Inflammatory macrophage treated with lipopolysaccharide for 1 hour (primary cell): ENCODE measurements around the gene RASA2.
"Not testable (repeated sequence)": the region's sequence is repeated elsewhere in the genome, so short reads cannot be mapped to it uniquely, and the experiment has no call there.

ENCODE experiments used
- DNase-seq, 2 donors: peaks; one replicate each; pipeline ENCODE4 v3.0.0-alpha.2; 2020 to 2022

RASA2 gene

GRCh38 chr3:141602706-141603105 lies 115.9 kb downstream of the RASA2 start:
- no peak for DNase-seq

- DNase-seq: no peak
Observed at GRCh38 chr3:141603473-141604035, 116.7 kb downstream of the RASA2 start.

DNA sequence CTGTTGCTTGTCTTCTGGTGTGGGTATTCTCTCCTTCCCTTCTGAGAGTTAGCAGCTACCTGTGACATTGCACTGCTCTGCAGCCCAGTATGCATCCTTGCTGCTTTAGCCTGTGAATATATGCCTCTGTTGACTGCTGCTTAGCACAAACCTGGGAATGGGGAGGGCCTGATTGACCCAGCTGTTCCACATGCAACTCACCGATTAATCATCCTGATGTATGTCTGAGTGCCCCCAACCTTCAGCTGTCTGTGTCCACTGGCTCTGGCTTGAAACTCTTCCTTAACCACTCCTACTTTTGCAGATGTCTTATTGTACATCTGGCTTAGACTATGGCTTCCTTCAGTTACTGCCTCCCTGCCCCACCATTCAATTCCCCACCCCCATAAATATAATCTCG lies 119.1 kb downstream of the RASA2 start:
- no peak for DNase-seq

DNA sequence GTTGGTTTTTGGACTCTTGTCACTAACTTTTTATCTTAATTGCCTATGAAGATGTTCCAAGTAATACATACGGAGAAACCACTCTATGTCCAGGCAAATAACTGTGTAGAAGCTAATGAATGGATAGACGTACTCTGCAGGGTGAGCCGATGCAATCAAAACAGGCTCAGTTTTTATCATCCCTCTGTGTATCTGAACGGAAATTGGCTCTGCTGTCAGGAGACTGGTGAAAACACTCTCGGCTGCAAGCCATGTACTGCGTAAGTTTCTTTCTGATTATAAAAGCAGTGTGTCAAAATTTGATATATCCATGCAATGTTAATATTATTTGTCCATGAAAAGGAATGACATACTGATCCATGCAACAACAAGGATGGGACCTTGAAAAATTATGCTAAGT lies 121.6 kb downstream of the RASA2 start:
- no peak for DNase-seq

DNA sequence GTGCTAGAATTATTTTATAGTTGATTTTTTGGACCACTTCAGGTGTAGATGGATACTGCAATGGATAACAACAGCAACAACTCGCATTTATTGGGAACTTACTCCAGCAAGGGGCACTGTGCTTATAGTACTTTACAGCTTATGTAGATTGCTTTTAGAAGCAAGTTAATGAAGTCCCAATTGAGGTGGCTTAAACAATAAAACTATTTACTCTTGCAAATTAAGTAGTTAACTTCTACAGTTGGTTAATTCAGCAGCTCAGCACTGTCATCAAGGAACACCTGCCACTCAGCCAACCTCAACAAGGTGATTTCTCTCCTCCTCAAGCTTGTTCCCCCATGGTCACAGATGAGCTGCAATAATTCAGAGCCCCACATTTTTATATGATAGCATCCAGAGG lies 124.1 kb downstream of the RASA2 start:
- DNase-seq: no peak

- no peak for DNase-seq
Observed at GRCh38 chr3:141618103-141618910, 131.5 kb downstream of the RASA2 start.

- no peak for DNase-seq
Observed at GRCh38 chr3:141618938-141619337, 132.1 kb downstream of the RASA2 start.

DNA sequence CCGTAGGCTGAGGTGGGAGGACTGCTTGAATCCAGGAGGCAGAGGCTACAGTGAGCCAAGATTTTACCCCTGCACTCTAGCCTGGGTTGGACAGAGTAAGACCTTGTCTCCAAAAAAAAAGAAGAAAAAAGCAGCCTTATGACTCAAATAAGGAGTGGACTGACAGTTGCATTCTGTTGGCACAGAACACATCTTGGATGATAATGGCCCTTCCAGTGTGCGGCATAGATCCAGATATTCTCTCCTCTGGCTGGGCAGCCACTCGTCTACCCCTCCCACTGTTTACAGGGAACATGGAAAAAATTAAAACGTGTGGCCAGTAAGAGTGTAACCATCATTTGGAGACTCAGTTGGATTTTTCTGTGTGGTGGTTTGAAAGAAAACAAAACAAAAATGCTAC lies 132.6 kb downstream of the RASA2 start:
- no peak for DNase-seq

GRCh38 chr3:141623691-141624090 lies 136.9 kb downstream of the RASA2 start:
- DNase-seq: no peak

- DNase-seq: no peak
Observed at GRCh38 chr3:141625506-141625905, 138.7 kb downstream of the RASA2 start.

DNA sequence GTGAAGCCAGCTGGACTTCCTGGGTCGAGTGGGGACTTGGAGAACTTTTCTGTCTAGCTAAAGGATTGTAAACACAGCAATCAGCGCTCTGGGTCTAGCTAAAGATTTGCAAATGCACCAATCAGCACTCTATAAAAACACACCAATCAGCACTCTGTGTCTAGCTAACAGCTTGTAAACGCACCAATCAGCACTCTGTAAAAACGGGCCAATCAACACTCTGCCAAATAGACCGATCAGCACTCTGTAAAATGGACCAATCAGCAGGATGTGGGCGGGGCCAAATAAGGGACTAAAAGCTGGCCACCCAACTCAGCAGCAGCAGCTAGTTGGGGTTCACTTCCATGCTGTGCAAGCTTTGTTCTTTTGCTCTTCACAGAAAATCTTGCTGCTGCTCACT lies 141.5 kb downstream of the RASA2 start:
- DNase-seq: not testable (repeated sequence)

DNA sequence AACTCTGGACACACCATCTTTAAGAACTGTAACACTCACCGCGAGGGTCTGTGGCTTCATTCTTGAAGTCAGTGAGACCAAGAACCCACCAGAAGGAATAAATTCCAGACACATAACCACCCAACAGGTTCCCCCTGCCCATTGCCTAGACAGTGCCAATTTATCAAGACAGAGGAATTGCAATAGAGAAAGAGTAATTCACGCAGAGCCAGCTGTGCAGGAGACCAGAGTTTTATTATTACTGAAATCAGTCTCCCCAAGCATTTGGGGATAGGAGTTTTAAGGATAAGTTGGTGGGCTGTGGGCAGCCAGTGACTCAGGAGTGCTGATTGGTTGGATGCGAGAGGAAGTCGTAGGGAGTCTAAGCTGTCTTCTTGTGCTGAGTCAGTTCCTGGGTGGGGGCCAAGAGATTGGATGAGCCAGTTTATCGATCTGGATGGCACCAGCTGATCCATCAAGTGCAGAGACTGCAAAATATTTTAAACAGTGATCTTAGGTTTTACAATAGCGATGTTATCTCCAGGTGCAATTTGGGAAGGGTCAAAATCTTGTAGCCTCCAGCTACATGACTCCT lies 142.1 kb downstream of the RASA2 start:
- DNase-seq: not testable (repeated sequence)

DNA sequence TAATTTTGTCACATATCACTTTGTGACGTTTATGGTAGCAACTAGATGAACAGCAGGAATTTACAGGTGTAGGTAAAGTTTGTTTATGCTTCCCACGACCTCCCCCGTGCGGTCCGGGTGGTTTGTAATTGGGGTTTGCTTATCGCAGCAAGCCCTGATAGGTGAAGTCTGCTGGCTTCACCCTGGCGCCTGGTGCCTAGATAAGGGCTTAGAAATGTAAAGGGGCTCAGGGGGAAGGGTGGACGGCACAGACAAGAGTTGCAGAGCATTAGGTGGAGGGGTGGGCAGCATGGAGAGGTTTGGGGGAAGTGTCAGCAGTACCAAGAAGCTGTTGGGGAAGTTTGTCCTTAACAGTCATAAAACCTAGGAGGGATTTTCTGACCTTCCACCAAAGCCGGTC lies 143.1 kb downstream of the RASA2 start:
- no peak for DNase-seq

DNA sequence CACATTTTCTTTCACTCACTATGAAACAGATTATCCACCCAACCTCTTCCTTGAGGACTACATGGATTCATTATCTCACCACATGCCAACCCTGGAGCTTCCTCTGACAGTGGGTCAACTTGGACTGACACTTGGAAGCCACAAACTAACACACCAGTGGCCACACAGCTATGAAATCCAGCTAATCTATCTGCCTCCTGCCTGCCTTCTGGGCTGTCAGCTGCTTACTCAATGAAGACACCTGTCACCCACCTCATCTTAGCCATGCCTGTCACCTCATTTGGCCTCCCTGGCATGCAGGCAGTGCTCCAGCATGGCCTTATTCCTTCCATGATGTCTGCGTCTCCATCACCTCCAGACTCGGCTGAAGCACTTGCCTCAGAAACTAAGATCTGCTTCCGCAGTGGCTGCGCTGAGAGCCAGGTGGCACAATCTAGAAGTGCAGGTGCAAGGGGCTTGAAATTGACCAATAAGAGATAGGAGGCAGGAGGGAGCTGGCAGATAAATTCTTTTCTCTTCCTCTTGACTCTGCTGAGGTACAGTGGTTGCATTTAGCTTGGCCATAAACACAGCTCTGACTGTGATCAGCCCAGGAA lies 146.1 kb downstream of the RASA2 start:
- DNase-seq: no peak

GRCh38 chr3:141642215-141642614 lies 155.4 kb downstream of the RASA2 start:
- no peak for DNase-seq

- DNase-seq: no peak
Observed at GRCh38 chr3:141643391-141643790, 156.6 kb downstream of the RASA2 start.

- no peak for DNase-seq
Observed at GRCh38 chr3:141643796-141644195, 157.0 kb downstream of the RASA2 start.

GRCh38 chr3:141644931-141645330 lies 158.1 kb downstream of the RASA2 start:
- peak; percentile 67 to 95 for DNase-seq

DNA sequence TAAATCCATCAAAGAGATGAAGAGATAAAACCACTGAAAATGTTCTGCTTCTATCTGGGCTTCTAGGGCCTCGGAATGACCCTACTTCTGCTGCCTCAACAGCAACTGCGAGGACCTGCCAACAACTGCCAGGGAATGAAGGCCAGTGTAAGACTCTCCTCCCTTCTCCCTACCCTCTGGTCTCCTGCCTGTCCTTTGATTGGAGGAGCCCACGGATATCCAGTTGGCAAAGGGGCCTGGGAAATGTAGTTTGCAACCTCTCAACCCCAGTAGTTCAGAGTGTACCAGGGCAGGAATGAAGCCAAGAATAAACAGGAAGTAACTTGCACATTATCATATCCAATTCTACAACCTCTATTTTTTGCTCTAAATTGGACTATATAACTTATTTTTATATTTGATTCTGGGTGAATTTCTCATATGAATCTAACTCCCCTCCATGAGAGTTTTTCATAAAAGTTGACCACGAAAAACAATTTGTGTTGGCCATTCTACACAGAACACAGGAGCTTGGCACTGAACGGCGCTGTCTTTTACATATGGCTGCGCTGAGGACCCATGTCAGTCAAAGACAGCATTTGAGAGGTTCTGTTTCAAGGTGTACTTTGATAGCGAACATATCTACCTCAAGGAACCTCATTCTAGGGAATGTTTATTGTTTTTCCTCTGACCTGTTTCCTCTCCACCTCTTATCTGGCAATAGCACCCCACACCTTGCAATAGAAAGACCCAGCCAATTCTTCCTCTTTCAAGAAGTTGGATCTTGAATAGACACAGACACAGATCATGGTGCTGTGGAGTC lies 160.1 kb downstream of the RASA2 start:
- DNase-seq: peak; percentile 77 to 85

GRCh38 chr3:141647562-141647915 lies 160.7 kb downstream of the RASA2 start:
- DNase-seq: no peak

GRCh38 chr3:141648055-141648910 lies 161.5 kb downstream of the RASA2 start:
- DNase-seq: no peak

DNA sequence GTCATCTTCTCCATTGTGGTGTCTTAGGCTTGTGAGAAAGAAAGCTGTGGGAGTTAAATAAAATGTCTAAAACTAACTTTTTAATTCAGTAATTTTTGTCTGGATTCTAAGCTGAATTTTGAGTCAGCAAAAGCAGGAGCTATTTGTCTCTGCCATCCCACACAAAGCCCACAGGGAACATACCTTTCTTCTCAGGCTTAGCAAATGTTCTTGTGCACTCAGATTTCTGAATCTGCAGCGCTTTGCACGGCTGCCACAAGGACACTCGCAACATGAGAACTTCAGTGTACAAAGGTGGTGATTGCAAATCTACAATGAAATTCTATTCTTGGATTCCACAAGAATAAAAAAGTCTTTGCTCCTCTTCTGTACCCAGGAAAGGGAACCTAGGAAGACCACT lies 163.0 kb downstream of the RASA2 start:
- DNase-seq: no peak
